Left lung (tissue), 10 donors: ENCODE results near the gene SLC34A3. TPM values are rescaled to one million over a fixed set of nuclear protein-coding genes. Genes with fewer than 3 reads are reported as not detected.

Experiments
- ATAC-seq: fragments of 200-7000 bp; cut with Tn5 transposase; one replicate; pipeline ENCODE4 v1.9.1; 2020; ENCODE audit warnings: moderate library complexity
- DNase-seq, 4 donors: peaks; one replicate each; pipeline ENCODE4 v3.0.0-alpha.2; 2013 to 2020
- H3K27ac ChIP-seq, 2 donors: fragments of 200-600 bp; sonication (generic) in 1 of 2; one replicate each; pipeline versions ENCODE4 v1.5.0 to v1.8.0; 2020 to 2021
- H3K27me3 ChIP-seq, 2 donors: fragments of 200-600 bp; sonication (generic) in 1 of 2; one replicate each; pipeline versions ENCODE4 v1.5.0 to v1.8.0; 2020 to 2021
- H3K36me3 ChIP-seq, 2 donors: fragments of 200-600 bp; sonication (generic) in 1 of 2; one replicate each; pipeline versions ENCODE4 v1.5.0 to v1.8.0; 2020 to 2021
- H3K4me1 ChIP-seq, 2 donors: fragments of 200-600 bp; one replicate each; pipeline ENCODE4 v1.8.0; 2021
- H3K4me3 ChIP-seq, 2 donors: fragments of 200-600 bp; sonication (generic) in 1 of 2; one replicate each; pipeline versions ENCODE4 v1.5.0 to v1.8.0; 2020 to 2021; ENCODE audit warnings: mild to moderate bottlenecking in 1 of 2
- H3K9me3 ChIP-seq, 2 donors: fragments of 200-600 bp; sonication (generic) in 1 of 2; one replicate each; pipeline versions ENCODE4 v1.5.0 to v1.8.0; 2020 to 2021
- CTCF ChIP-seq, 2 donors: fragments of 200-600 bp; sonication (generic) in 1 of 2; IDR thresholded peaks; one replicate each; pipeline versions ENCODE4 v1.5.0 to v1.8.0; 2021; ENCODE audit warnings: antibody characterized with exemption in 2 of 2
- intact Hi-C, 2 donors: fragments of 100-400 bp; cut with DNase I; formaldehyde crosslinking; loops; one replicate each; pipeline versions ENCODE4 v1.11.2 to v1.14.2; 2022
- polyA plus RNA-seq, 6 donors: library from polyadenylated mRNA; unstranded; fragments of 120-200 nt; gene quantifications; one replicate each; pipeline ENCODE4 v1.2.1, GENCODE V29; 2013; ENCODE audit not compliant: insufficient read length in 6 of 6
- total RNA-seq, 2 donors: library from RNA; stranded (reverse); fragmentation: NEBNext Ultra II Directional; extraction: Animal tissue kit (Norgen Biotek cat#: 25700); gene quantifications; one replicate each; pipeline ENCODE4 v1.2.1, GENCODE V29; 2021
- donor health status: DM: no; HTN: yes; CAD: no.
- donor health status: DM: no; HTN: no; CAD: no.

SLC34A3 gene
- total and polyA plus RNA-seq, 8 donors = 0.12 to 2.8 (median 1.7) TPM; not detected in 1

- TF ChIP-seq CTCF (IDR thresholded peaks at IDR 0.05) = no peak
- Histone ChIP-seq H3K4me3 (no peak overlapping the region), H3K27me3 (no peaks in the 10 kb centered on the region), H3K4me1 (peaks cover 21 to 39% of the 10 kb centered on the region in 2 donors), H3K9me3 (no peaks in the 10 kb centered on the region), H3K27ac (peak overlapping the region; percentile 67 to 69), H3K36me3 (peaks cover 0 to 84% of the 10 kb centered on the region in 2 donors)
- DNase-seq (no peak), ATAC-seq (no peak)
- intact Hi-C loops = no loop called here
Observed at GRCh38 chr9:137268538-137269201, 38.0 kb downstream of the SLC34A3 start.

GRCh38 chr9:137269231-137269772, 38.6 kb downstream of the SLC34A3 start:
- Histone ChIP-seq H3K27me3 (no peaks in the 10 kb centered on the region), H3K4me3 (no peak overlapping the region), H3K9me3 (no peaks in the 10 kb centered on the region), H3K36me3 (peaks cover 0 to 78% of the 10 kb centered on the region in 2 donors), H3K4me1 (peaks cover 22 to 39% of the 10 kb centered on the region in 2 donors), H3K27ac (peak overlapping the region; percentile 67 to 69)
- no peak for TF ChIP-seq CTCF (IDR thresholded peaks at IDR 0.05)
- DNase-seq (peak in 2 of 4 donors; percentile 76 to 86), ATAC-seq (peak; percentile 85)
- intact Hi-C loops = no loop called here

GRCh38 chr9:137270929-137271695, 40.4 kb downstream of the SLC34A3 start:
- Histone ChIP-seq H3K4me1 (peaks cover 24 to 51% of the 10 kb centered on the region in 2 donors), H3K27ac (no peak overlapping the region), H3K27me3 (no peaks in the 10 kb centered on the region), H3K9me3 (no peaks in the 10 kb centered on the region), H3K4me3 (no peak overlapping the region), H3K36me3 (peaks cover 0 to 60% of the 10 kb centered on the region in 2 donors)
- intact Hi-C loops = no loop called here
- DNase-seq (peak in 1 of 4 donors; percentile 41), ATAC-seq (no peak)
- no peak for TF ChIP-seq CTCF (IDR thresholded peaks at IDR 0.05)

GRCh38 chr9:137271696-137272076, 41.0 kb downstream of the SLC34A3 start:
- no peak for DNase-seq
- no peak for ATAC-seq
- H3K27me3 ChIP-seq = no peaks in the 10 kb centered on the region
- intact Hi-C loops = no loop called here
- TF ChIP-seq CTCF (IDR thresholded peaks at IDR 0.05) = no peak
- H3K36me3 ChIP-seq = peaks cover 0 to 55% of the 10 kb centered on the region in 2 donors
- H3K4me3 ChIP-seq = no peak overlapping the region
- no peaks in the 10 kb centered on the region for H3K9me3 ChIP-seq
- H3K4me1 ChIP-seq = peaks cover 30 to 57% of the 10 kb centered on the region in 2 donors
- no peak overlapping the region for H3K27ac ChIP-seq
